Duodenal mucosa (tissue), 2 donors: Measurements from ENCODE around the gene LRRC10B.

ENCODE experiments used
- H3K27ac ChIP-seq: one replicate; pipeline ENCODE4 v1.7.0; 2013; ENCODE audit warnings: low read depth, low read length
- H3K27me3 ChIP-seq, 2 donors: one replicate each; pipeline ENCODE4 v1.7.0; 2013; ENCODE audit warnings: low read length in 2 of 2, control low read depth in 1 of 2; ENCODE audit not compliant: insufficient read depth in 2 of 2, control insufficient read depth in 1 of 2
- H3K36me3 ChIP-seq, 2 donors: one replicate each; pipeline ENCODE4 v1.7.0; 2013; ENCODE audit warnings: low read length in 2 of 2, control low read depth in 1 of 2; ENCODE audit not compliant: insufficient read depth in 2 of 2, control insufficient read depth in 1 of 2
- H3K4me1 ChIP-seq, 2 donors: one replicate each; pipeline ENCODE4 v1.7.0; 2013; ENCODE audit warnings: low read length in 2 of 2, control low read depth in 1 of 2; ENCODE audit not compliant: insufficient read depth in 2 of 2, control insufficient read depth in 1 of 2
- H3K4me3 ChIP-seq, 2 donors: one replicate each; pipeline ENCODE4 v1.7.0; 2013; ENCODE audit warnings: low read length in 2 of 2, low read depth in 1 of 2
- H3K9ac ChIP-seq, 2 donors: one replicate each; pipeline ENCODE4 v1.7.0; 2013; ENCODE audit warnings: low read length in 2 of 2, low read depth in 1 of 2
- H3K9me3 ChIP-seq, 2 donors: one replicate each; pipeline ENCODE4 v1.7.0; 2013; ENCODE audit warnings: low read length in 2 of 2, control low read depth in 1 of 2; ENCODE audit not compliant: control insufficient read depth in 1 of 2

Gene LRRC10B

DNA sequence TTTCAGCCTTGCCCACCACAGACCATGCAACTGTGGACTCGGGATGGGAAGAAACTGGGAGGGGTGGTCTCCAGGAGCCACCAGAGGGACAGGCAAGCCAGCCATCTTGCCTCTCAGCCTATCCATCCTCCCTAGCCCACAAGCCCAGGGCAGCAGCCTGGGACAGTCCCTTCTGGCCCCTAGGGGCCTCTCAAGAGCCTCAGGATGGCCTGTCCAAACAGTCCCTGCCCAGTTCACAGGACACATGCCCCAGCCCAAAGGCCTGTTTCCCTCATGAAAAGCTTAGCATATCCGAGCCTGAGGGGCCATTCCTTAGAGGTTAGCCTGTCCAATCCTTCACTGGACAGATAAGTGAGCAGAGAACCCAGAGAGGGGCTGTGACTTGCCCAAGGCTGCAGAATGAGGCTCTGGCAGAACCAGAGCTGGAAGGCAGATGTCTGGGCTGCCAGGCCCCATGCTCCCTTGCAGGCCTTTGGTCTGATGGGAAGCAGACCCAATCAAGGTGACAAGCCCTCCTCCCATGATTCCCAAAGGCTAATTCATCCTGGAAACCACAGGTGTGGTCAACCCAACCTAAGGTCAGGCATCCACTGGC, 28.2 kb downstream of the LRRC10B start:
- Histone ChIP-seq H3K36me3 (no peaks in the 10 kb centered on the region), H3K4me3 (no peak overlapping the region), H3K9ac (no peak overlapping the region), H3K27ac (no peak overlapping the region), H3K9me3 (no peaks in the 10 kb centered on the region), H3K4me1 (peaks cover 3 to 8% of the 10 kb centered on the region in 2 donors), H3K27me3 (peaks cover 0 to 4% of the 10 kb centered on the region in 2 donors)

- Histone ChIP-seq H3K9me3 (no peaks in the 10 kb centered on the region), H3K9ac (no peak overlapping the region), H3K27me3 (peaks cover 0 to 4% of the 10 kb centered on the region in 2 donors), H3K4me3 (no peak overlapping the region), H3K36me3 (no peaks in the 10 kb centered on the region), H3K27ac (no peak overlapping the region), H3K4me1 (peaks cover 3 to 8% of the 10 kb centered on the region in 2 donors)
Measured at GRCh38 chr11:61537326-61537725, 28.8 kb downstream of the LRRC10B start.

GRCh38 chr11:61538636-61538961, 30.1 kb downstream of the LRRC10B start:
- Histone ChIP-seq H3K36me3 (no peaks in the 10 kb centered on the region), H3K4me3 (no peak overlapping the region), H3K9ac (no peak overlapping the region), H3K27me3 (peaks cover 0 to 4% of the 10 kb centered on the region in 2 donors), H3K9me3 (no peaks in the 10 kb centered on the region), H3K27ac (no peak overlapping the region), H3K4me1 (peaks cover 3 to 8% of the 10 kb centered on the region in 2 donors)

GRCh38 chr11:61539006-61539405, 30.5 kb downstream of the LRRC10B start:
- Histone ChIP-seq H3K9me3 (no peaks in the 10 kb centered on the region), H3K4me1 (peaks cover 3 to 8% of the 10 kb centered on the region in 2 donors), H3K27me3 (peaks cover 0 to 4% of the 10 kb centered on the region in 2 donors), H3K36me3 (no peaks in the 10 kb centered on the region), H3K9ac (no peak overlapping the region), H3K4me3 (no peak overlapping the region), H3K27ac (no peak overlapping the region)

DNA sequence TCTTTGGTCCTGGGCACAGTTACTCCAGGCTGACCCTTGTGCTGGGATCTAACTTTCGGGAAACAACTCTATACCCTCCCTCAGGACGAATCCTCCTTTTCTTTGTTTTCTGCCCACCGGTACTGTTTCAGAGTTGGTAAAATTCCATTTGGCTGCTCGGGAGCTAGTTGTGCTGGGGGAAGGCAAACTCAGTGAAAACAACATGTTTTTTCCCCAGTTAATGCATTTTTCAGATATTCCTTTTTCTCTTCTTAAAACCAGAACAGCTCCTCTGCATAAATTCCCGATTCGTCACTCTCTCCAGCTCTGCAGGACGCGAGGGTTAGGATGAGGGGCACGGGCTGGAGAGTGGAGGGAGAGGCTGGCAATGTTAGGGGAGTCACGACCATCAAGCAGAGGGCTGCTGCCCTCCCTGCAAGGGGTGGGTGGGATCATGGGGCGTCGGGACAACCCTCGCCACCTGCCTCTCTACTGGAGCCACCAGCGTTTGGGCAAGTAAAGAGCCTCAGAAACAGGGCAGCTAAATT, 31.3 kb downstream of the LRRC10B start:
- no peaks in the 10 kb centered on the region for H3K4me1 ChIP-seq
- H3K27ac ChIP-seq = no peak overlapping the region

GRCh38 chr11:61540528-61540927, 32.0 kb downstream of the LRRC10B start:
- Histone ChIP-seq H3K4me3 (no peak overlapping the region), H3K27ac (no peak overlapping the region)

More for the DNA sequence above, 31.3 kb downstream of the LRRC10B start:
- H3K9me3 ChIP-seq = no peaks in the 10 kb centered on the region
- no peak overlapping the region for H3K4me3 ChIP-seq
- H3K9ac ChIP-seq = no peak overlapping the region
- peaks cover 0 to 1% of the 10 kb centered on the region in 2 donors for H3K27me3 ChIP-seq
- H3K36me3 ChIP-seq = no peaks in the 10 kb centered on the region

GRCh38 chr11:61541598-61541997, 33.0 kb downstream of the LRRC10B start:
- no peak overlapping the region for H3K9ac ChIP-seq
- H3K4me3 ChIP-seq = no peak overlapping the region
- no peaks in the 10 kb centered on the region for H3K9me3 ChIP-seq
- H3K4me1 ChIP-seq = no peaks in the 10 kb centered on the region
- peaks cover 0 to 5% of the 10 kb centered on the region in 2 donors for H3K27me3 ChIP-seq
- H3K36me3 ChIP-seq = no peaks in the 10 kb centered on the region
- H3K27ac ChIP-seq = no peak overlapping the region

More at GRCh38 chr11:61540528-61540927, 32.0 kb downstream of the LRRC10B start:
- H3K4me1 ChIP-seq = no peaks in the 10 kb centered on the region
- no peaks in the 10 kb centered on the region for H3K9me3 ChIP-seq
- no peaks in the 10 kb centered on the region for H3K36me3 ChIP-seq
- H3K9ac ChIP-seq = no peak overlapping the region
- peaks cover 0 to 5% of the 10 kb centered on the region in 2 donors for H3K27me3 ChIP-seq

- H3K36me3 ChIP-seq = no peaks in the 10 kb centered on the region
- H3K4me3 ChIP-seq = no peak overlapping the region
- no peaks in the 10 kb centered on the region for H3K4me1 ChIP-seq
- H3K9ac ChIP-seq = no peak overlapping the region
- H3K9me3 ChIP-seq = no peaks in the 10 kb centered on the region
- peaks cover 0 to 5% of the 10 kb centered on the region in 2 donors for H3K27me3 ChIP-seq
- H3K27ac ChIP-seq = no peak overlapping the region
Measured at GRCh38 chr11:61542024-61542461, 33.5 kb downstream of the LRRC10B start.

DNA sequence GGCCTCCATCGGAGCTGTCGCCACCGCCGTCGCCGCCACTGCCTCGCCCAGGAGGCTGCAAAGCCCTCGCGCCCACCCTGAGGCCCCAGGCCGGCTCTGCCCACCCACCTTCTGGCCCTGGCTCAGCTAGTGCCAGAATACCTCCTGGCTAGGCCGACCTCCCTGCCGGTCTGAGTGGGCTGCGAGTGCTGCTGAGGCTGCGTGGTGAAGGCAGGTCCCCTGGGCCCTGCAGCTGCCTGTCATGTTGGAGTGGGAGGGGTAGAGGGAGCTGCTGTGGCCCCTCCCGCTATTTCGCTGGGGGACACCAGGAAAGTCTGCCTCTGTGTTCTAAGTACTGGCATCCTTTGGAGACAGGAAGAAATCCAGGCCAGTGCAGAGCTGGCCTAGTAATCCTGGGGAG, 34.2 kb downstream of the LRRC10B start:
- no peaks in the 10 kb centered on the region for H3K4me1 ChIP-seq
- no peaks in the 10 kb centered on the region for H3K9me3 ChIP-seq
- no peak overlapping the region for H3K4me3 ChIP-seq
- H3K27me3 ChIP-seq = peaks cover 0 to 5% of the 10 kb centered on the region in 2 donors
- H3K9ac ChIP-seq = no peak overlapping the region
- no peak overlapping the region for H3K27ac ChIP-seq
- no peaks in the 10 kb centered on the region for H3K36me3 ChIP-seq

- Histone ChIP-seq H3K9ac (no peak overlapping the region), H3K27ac (no peak overlapping the region), H3K27me3 (peaks cover 0 to 5% of the 10 kb centered on the region in 2 donors)
Measured at GRCh38 chr11:61543606-61544306, 35.2 kb downstream of the LRRC10B start.

More at GRCh38 chr11:61543606-61544306, 35.2 kb downstream of the LRRC10B start:
- H3K36me3 ChIP-seq = no peaks in the 10 kb centered on the region
- no peaks in the 10 kb centered on the region for H3K9me3 ChIP-seq
- H3K4me1 ChIP-seq = no peaks in the 10 kb centered on the region
- no peak overlapping the region for H3K4me3 ChIP-seq
